A172 (cell line): ENCODE results near the gene ZCCHC17. TPM values are rescaled to one million over a fixed set of nuclear protein-coding genes. Genes with fewer than 3 reads are reported as not detected.
"Not testable (repeated sequence)": the region's sequence is repeated elsewhere in the genome, so short reads cannot be mapped to it uniquely, and the experiment has no call there.

Source experiments
- DNase-seq: peaks from one replicate; pipeline ENCODE4 v3.0.0-alpha.2; 2015; ENCODE audit warnings: low spot score
- total RNA-seq: library from RNA; depleted of rRNA; stranded (reverse); fragments of >200 nt; shearing (Covaris generic); gene quantifications from 2 replicates; pipeline ENCODE4 v1.2.3, GENCODE V29; 2014

Gene ZCCHC17
- total RNA-seq, 1 experiment from 2014 or later: 37.6 TPM

DNA sequence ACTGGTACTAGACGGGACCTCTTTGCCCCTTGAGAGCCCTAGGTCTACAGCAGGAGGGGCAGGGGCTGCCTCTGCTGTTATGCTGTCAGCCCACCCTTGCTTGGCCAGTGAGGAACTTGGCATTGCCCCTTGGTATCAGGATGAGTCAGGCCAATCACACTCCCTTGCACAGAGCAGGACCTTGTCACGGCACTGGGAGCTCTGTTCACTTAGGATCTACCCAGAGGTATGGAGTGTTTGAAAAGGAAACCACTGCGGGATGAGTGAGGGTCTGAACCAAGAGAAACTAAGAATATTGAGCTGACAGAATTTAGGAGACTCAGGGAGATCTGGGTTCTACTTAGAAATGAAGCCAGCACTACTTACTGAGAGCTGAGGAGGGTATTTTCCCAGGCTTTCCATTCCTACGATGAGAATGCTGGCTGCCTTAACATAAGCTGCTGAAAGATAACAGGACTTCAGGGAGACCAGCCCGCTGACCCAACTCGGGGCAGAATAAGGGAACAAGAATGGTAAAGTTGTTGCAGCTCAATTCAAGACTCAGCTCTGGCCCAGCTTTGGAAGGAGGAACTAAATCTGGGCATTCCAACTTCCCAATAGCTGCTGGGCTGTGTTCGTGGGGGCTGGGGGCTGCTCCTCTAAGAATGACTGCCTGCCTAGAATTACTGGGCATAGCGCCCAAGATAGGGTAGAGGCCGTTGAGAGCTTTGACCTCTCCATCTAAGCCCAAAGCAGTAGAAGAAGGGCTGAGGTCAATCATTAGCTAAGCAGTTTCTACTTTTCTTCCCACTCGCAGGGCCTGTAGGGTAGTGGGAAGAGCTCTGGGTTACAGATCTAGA lies 74.5 kb downstream of the ZCCHC17 start:
- no peak for DNase-seq

DNA sequence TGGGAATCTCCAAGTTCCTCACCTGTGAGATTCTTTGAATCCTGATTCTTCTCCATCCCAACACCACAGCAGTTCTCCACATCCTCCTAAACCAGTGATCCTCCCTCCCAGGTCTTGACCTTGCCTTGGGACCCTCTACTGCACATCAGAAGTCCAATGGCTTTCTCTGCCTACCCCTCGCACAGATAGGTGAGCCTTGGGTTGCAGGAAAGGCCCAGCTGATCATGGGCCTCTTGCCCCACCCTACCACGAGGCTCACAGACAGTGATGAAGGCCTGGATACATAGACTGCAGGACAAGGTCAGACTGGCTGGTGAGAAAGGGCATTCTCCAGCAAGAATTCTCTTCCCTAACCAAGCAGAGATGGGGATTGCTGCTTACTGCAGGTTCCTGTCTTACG lies 75.2 kb downstream of the ZCCHC17 start:
- DNase-seq: no peak

- no peak for DNase-seq
Observed at GRCh38 chr1:31372751-31373055, 75.9 kb downstream of the ZCCHC17 start.

DNA sequence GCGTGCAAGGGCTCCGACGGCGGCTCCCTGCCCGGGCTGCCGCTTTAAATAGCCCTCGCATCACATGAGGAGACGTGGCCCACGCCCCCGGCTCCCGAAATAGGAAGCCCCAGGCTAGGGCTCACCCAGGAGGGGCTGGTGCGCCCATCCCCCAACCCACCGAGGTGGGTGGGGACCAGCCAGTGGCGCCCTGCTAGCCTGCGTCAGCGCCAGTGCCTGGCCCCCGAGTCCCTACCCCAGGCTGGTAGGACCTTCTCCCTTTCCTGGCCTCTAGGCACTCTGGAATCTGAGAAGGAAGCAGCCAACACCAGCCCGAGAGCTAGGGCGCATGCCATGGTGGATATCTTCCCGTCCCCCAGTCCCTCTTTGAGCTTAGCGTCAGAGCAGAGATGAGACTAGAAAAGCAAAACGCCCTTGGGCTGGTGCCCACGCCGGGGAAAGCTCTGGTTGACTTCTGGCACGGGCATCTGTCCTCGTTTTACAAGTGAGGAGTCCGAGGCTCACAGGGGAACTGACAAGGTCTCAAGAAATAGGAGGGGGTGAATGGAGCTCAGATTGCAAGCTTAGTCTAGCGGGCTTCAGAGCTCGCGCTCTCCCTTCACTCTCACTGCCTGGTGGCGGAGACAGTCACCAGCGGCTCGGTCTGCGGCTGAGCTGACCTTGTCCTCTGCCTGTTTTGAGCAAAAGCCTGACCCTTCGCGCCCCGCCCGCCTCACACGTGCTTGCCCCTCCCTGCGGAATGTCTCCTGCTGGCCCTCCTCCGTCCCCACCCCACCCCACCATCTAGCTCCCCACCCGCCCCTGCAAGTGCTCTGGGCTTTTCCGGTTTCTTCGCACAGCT lies 76.4 kb downstream of the ZCCHC17 start, which contains the start of gene FABP3:
FABP3 (minus strand) TSS at position 21 of the 841 bp plus-strand sequence. CDS start 62 bp downstream, outside the sequence.
- peak; percentile 69 for DNase-seq

- no peak for DNase-seq
Observed at GRCh38 chr1:31373897-31374486, 77.2 kb downstream of the ZCCHC17 start.

- DNase-seq: peak; percentile 56
Observed at GRCh38 chr1:31374511-31375196, 77.8 kb downstream of the ZCCHC17 start.

- peak; percentile 85 for DNase-seq
Observed at GRCh38 chr1:31376375-31377134, 79.7 kb downstream of the ZCCHC17 start.

DNA sequence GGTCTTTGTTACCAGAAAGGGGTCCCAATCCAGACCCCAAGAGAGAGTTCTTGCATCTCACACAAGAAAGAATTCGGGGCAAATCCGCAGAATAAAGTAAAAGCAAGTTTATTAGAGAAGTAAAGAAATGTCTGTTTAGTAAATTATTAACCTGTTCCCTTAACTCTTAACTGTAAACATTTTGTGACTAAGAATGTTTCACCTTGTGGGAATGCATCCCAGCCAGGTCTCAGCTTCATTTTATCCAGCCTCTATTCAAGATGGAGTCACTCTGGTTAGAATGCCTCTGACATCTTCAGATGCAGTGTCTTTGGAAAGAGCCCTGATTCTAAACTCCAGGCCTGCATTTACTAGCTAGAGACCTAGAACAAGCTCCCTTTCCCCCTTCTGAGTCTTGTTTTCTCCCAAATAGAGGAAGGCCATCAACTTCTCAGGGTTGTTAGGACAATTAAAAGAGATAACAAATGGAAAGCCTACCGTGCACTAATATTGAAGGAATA lies 80.6 kb downstream of the ZCCHC17 start:
- DNase-seq: no peak

DNA sequence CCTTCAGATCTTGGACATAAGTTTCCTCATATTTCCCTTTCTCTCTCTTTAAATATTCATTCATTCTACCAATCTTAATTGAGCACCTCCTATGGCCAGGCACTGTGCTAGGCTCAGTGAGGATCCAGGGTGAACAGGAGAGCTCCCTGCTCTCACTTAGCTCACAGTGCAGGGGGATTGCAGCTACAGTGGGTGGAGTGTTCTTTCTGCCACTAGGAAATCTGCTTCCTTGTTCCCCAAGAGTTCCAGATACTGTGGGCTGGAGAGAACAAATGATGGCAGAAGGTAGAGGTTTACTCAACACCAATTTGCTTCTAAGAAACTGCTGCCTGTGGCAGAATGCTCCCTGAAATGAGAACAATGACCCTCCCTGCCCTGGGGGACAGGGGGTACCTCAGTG lies 81.2 kb downstream of the ZCCHC17 start:
- DNase-seq: no peak

GRCh38 chr1:31380181-31380580 lies 83.3 kb downstream of the ZCCHC17 start:
- no peak for DNase-seq

GRCh38 chr1:31381394-31382294 lies 84.8 kb downstream of the ZCCHC17 start:
- DNase-seq: no peak

- DNase-seq: no peak
Observed at GRCh38 chr1:31382379-31382989, 85.7 kb downstream of the ZCCHC17 start.

DNA sequence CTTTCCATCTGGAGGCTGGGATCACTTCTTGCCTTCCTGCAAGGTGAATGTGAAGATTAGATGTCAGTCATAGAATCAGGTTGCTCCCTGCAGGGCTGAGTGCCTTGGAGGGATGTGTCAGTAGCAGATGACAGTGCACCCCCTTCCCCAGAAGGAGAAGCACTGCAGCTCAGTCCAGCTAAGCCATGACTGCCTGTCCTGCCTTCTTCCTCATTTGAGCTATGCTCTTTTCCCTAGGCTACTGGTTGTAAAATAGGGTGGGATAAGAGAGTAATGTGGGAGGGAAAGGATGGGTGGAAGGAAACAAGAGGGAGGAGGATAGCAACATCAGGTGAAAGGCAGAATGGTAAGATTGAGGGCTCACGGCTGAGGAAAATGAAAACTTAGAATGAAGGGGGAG lies 87.1 kb downstream of the ZCCHC17 start:
- no peak for DNase-seq

GRCh38 chr1:31386576-31387243 lies 89.9 kb downstream of the ZCCHC17 start:
- not testable (repeated sequence) for DNase-seq

GRCh38 chr1:31387612-31388011 lies 90.8 kb downstream of the ZCCHC17 start:
- DNase-seq: no peak

GRCh38 chr1:31389616-31390015 lies 92.8 kb downstream of the ZCCHC17 start:
- DNase-seq: no peak

DNA sequence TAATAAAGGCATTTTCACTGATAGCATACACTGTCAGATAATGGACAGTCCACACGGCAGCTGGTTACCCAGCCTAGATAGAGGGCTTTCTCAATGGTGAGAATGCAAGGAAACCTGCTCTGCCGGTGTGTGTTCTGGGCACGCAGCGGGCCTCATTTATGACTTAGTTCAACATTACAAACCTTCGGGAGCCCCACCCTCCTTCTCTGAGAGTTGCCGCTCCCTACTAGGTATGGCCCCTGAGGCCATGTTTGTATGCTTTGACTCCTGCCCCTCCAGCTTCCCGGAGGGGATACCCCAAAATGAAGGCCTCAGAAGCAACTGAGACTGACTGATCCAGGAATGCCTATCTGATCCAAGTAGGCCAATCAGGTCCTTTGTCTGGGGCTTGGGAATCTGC lies 93.2 kb downstream of the ZCCHC17 start:
- DNase-seq: no peak

DNA sequence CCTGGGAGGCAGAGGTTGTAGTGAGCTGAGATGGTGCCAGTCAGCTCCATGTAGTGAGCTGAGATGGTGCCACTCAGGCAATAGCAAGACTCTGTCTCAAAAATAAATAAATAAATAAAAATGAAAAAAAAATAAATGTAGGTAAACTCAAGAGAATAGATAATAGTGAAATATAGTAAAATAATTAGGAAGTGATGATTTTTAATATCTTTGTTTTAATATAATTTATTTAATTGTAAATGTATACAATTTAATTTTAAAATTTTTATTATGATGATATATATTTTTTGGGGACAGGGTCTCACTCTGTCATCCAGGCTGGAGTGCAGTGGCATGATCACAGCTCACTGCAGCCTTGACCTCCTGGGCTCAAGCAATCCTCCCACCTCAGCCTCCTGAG lies 96.6 kb downstream of the ZCCHC17 start:
- DNase-seq: no peak
